Breast epithelium (tissue), 3 donors: Measurements from ENCODE around the gene FAT1.

ENCODE experiments used
- POLR2A ChIP-seq: fragments of 450-650 bp; IDR thresholded peaks from one replicate; pipeline ENCODE4 v1.6.1; 2016; ENCODE audit warnings: antibody characterized with exemption, mild to moderate bottlenecking, moderate library complexity
- POLR2AphosphoS5 ChIP-seq, 3 donors: sonication (generic); formaldehyde crosslinking; IDR thresholded peaks; one replicate each; pipeline ENCODE4 v1.6.1; 2017; ENCODE audit warnings: antibody characterized with exemption in 3 of 3
- TF ChIP-seq, protein P1 (sequence below), 3 donors: fragments of 450-650 bp; IDR thresholded peaks; one replicate each; pipeline ENCODE4 v1.5.1; 2016 to 2017; ENCODE audit warnings: antibody characterized with exemption in 3 of 3, mild to moderate bottlenecking in 3 of 3, moderate library complexity in 3 of 3

- TF ChIP-seq, protein P1, sequence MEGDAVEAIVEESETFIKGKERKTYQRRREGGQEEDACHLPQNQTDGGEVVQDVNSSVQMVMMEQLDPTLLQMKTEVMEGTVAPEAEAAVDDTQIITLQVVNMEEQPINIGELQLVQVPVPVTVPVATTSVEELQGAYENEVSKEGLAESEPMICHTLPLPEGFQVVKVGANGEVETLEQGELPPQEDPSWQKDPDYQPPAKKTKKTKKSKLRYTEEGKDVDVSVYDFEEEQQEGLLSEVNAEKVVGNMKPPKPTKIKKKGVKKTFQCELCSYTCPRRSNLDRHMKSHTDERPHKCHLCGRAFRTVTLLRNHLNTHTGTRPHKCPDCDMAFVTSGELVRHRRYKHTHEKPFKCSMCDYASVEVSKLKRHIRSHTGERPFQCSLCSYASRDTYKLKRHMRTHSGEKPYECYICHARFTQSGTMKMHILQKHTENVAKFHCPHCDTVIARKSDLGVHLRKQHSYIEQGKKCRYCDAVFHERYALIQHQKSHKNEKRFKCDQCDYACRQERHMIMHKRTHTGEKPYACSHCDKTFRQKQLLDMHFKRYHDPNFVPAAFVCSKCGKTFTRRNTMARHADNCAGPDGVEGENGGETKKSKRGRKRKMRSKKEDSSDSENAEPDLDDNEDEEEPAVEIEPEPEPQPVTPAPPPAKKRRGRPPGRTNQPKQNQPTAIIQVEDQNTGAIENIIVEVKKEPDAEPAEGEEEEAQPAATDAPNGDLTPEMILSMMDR (IDR thresholded peaks at IDR 0.05) = no peak
- TF ChIP-seq POLR2AphosphoS5 (IDR thresholded peaks at IDR 0.05) = no peak
- no peak for TF ChIP-seq POLR2A
These were observed 159.9 kb downstream of the FAT1 start for GRCh38 chr4:186563761-186564160.
